Fibroblast of lung (primary cell): ENCODE data around the gene IER5L. TPM values are rescaled to one million over a fixed set of nuclear protein-coding genes. Genes with fewer than 3 reads are reported as not detected.

ENCODE experiments used
- DNase-seq, 2 donors: peaks; one replicate each; pipeline versions ENCODE4 v3.0.0 to v3.0.0-alpha.2; 2010; ENCODE audit warnings: low read depth in 2 of 2
- H2AFZ ChIP-seq: 2 replicates; pipeline ENCODE4 v1.5.1; 2012; ENCODE audit warnings: low read length, control low read depth, inconsistent platforms
- H3K27ac ChIP-seq: 2 replicates; pipeline ENCODE4 v1.5.1; 2011; ENCODE audit warnings: low read length, control low read depth; ENCODE audit not compliant: insufficient read depth
- H3K27me3 ChIP-seq: 2 replicates; pipeline ENCODE4 v1.5.1; 2011; ENCODE audit warnings: mild to moderate bottlenecking, low read length; ENCODE audit not compliant: control insufficient read depth, insufficient read depth
- H3K36me3 ChIP-seq: 2 replicates; pipeline ENCODE4 v1.5.1; 2011; ENCODE audit warnings: low read length; ENCODE audit not compliant: control insufficient read depth, insufficient read depth
- H3K4me1 ChIP-seq: 2 replicates; pipeline ENCODE4 v1.5.1; 2011; ENCODE audit warnings: low read length; ENCODE audit not compliant: control insufficient read depth, insufficient read depth; ENCODE audit errors: extremely low read depth
- H3K4me2 ChIP-seq: 2 replicates; pipeline ENCODE4 v1.5.1; 2011; ENCODE audit warnings: low read length, control low read depth; ENCODE audit not compliant: insufficient read depth; ENCODE audit errors: extremely low read depth
- H3K4me3 ChIP-seq, 4 experiments: fragments of 200-600 bp in 1 of 4; sonication (generic) in 1 of 4; replicated peaks in 1 of 4; 2 replicates each; pipeline ENCODE4 v1.5.1; 2011 to 2016; ENCODE audit warnings: low read length in 4 of 4, low read depth in 3 of 4, mild to moderate bottlenecking in 3 of 4, control low read depth in 2 of 4, inconsistent platforms in 1 of 4, mixed read lengths in 1 of 4; ENCODE audit not compliant: insufficient read depth in 1 of 4; ENCODE audit errors: control extremely low read depth in 1 of 4
- H3K79me2 ChIP-seq: 2 replicates; pipeline ENCODE4 v1.5.1; 2012; ENCODE audit warnings: mild to moderate bottlenecking, low read length, inconsistent platforms; ENCODE audit not compliant: control insufficient read depth, insufficient read depth
- H3K9ac ChIP-seq: 2 replicates; pipeline ENCODE4 v1.5.1; 2011; ENCODE audit warnings: mild to moderate bottlenecking, low read length, control low read depth; ENCODE audit not compliant: insufficient read depth
- H3K9me3 ChIP-seq: 2 replicates; pipeline ENCODE4 v1.5.1; 2012; ENCODE audit warnings: low read depth, low read length; ENCODE audit not compliant: control insufficient read depth, insufficient read depth
- H4K20me1 ChIP-seq: 2 replicates; pipeline ENCODE4 v1.5.1; 2011; ENCODE audit warnings: low read length; ENCODE audit not compliant: control insufficient read depth, insufficient read depth; ENCODE audit errors: extremely low read depth
- CTCF ChIP-seq, 2 donors: IDR thresholded peaks in 1 of 2; conservative IDR thresholded peaks in 1 of 2; 1 replicate in 1 of 2; 2 replicates in 1 of 2; pipeline ENCODE4 v1.5.1; 2011 to 2012; ENCODE audit warnings: low read length in 2 of 2, control low read depth in 1 of 2, inconsistent platforms in 1 of 2, low read depth in 1 of 2, mild to moderate bottlenecking in 1 of 2
- EZH2 ChIP-seq: IDR thresholded peaks from 2 replicates; pipeline ENCODE4 v1.5.1; 2012; ENCODE audit warnings: low read length, control low read depth, mild to moderate bottlenecking; ENCODE audit errors: missing control alignments
- polyA plus RNA-seq, 2 donors: library from polyadenylated mRNA; depleted of rRNA in 1 of 2; stranded (reverse) in 1 of 2; unstranded in 1 of 2; fragments of >200 nt; gene quantifications; 2 replicates each; pipeline ENCODE4 v1.2.1, GENCODE V29; 2011 to 2012; ENCODE audit warnings: missing spikeins in 1 of 2
- total RNA-seq: library from RNA; depleted of rRNA; stranded (reverse); fragments of >200 nt; gene quantifications from 2 replicates; pipeline ENCODE4 v1.2.1, GENCODE V29; 2014

Gene IER5L
- total and polyA plus RNA-seq, 2 donors (not counting 1 experiment from before 2014, with no cell fraction given) = 9.2 to 71.5 TPM

DNA sequence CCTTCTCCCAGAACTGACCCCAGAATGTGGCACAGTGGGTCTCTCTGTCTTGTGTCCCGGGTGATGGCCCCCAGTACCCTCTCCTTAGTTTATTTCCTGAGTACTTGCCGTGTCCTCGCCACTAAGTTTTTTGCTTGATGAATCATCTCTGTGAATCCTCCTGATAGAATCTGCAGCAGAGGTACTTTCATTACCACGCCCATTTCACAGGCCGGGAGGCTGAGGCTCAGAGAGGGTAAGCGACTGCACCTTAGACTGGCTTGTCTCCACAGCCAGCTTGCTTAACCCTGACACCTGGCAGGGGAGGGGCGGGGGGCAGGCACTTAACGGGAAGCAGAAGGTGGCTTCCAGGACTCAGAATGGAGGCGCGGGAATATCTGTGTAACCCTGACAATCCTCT, 7.9 kb upstream of the IER5L start:
- H3K4me2 ChIP-seq = no peak overlapping the region
- H3K27me3 ChIP-seq = no peaks in the 10 kb centered on the region
- H3K27ac ChIP-seq = no peak overlapping the region
- H3K4me3 ChIP-seq = no peak overlapping the region
- H4K20me1 ChIP-seq = no peaks in the 10 kb centered on the region
- no peak overlapping the region for H3K9ac ChIP-seq
- DNase-seq = no peak
- peaks cover 2% of the 10 kb centered on the region for H3K4me1 ChIP-seq
- TF ChIP-seq EZH2 (no peak), CTCF (conservative IDR thresholded peaks at IDR 0.05 in 1 of 2, IDR thresholded peaks at IDR 0.05 in 1 of 2; ENCODE audit: low read depth in 1 of 2, low read length in 2 of 2) (no peak)
- no peaks in the 10 kb centered on the region for H3K9me3 ChIP-seq
- H3K36me3 ChIP-seq = no peaks in the 10 kb centered on the region
- no peaks in the 10 kb centered on the region for H3K79me2 ChIP-seq
- no peak overlapping the region for H2AFZ ChIP-seq

GRCh38 chr9:129185402-129185801, 7.3 kb upstream of the IER5L start:
- no peak for DNase-seq
- Histone ChIP-seq H3K79me2 (no peaks in the 10 kb centered on the region), H3K4me3 (no peak overlapping the region), H3K9me3 (no peaks in the 10 kb centered on the region), H3K4me1 (peaks cover 2% of the 10 kb centered on the region), H3K4me2 (no peak overlapping the region), H4K20me1 (no peaks in the 10 kb centered on the region), H3K27me3 (no peaks in the 10 kb centered on the region), H3K9ac (no peak overlapping the region), H3K27ac (no peak overlapping the region), H2AFZ (no peak overlapping the region), H3K36me3 (no peaks in the 10 kb centered on the region)
- no peak for TF ChIP-seq CTCF (conservative IDR thresholded peaks at IDR 0.05 in 1 of 2, IDR thresholded peaks at IDR 0.05 in 1 of 2; ENCODE audit: low read depth in 1 of 2, low read length in 2 of 2)
- peak; percentile 21 for TF ChIP-seq EZH2

DNA sequence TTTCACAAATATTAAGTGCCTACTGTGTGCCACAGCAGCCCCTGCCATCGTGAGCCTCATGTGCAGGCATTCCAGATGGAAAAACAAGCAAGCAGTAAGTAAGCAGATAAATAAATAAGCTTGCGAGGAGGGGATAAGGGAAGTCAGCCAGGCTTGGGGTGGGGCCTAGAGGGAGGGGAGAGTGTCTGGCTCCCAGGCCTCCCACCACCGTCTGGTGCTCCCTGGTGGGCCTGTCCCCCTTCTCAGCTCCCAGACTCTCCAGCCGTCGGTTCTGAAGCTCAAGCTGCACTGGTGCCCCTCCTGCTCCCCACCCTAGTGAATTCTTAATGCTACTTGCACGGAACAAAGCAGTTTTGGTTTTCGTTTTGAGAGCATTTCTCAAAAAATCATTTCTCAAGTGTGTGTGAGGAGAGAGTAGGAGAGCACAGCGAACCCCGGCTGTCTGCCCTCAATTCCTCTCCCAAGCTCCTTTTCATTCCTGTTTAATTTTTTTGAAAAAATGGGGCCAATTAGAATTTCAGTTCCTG, 6.6 kb upstream of the IER5L start:
- Histone ChIP-seq H3K36me3 (no peaks in the 10 kb centered on the region), H3K9ac (no peak overlapping the region), H3K27me3 (no peaks in the 10 kb centered on the region), H3K4me2 (no peak overlapping the region), H2AFZ (no peak overlapping the region), H3K27ac (no peak overlapping the region), H3K9me3 (no peaks in the 10 kb centered on the region), H4K20me1 (no peaks in the 10 kb centered on the region), H3K4me1 (peaks cover 2% of the 10 kb centered on the region), H3K79me2 (no peaks in the 10 kb centered on the region), H3K4me3 (no peak overlapping the region)
- TF ChIP-seq EZH2 = no peak
- no peak for TF ChIP-seq CTCF (conservative IDR thresholded peaks at IDR 0.05 in 1 of 2, IDR thresholded peaks at IDR 0.05 in 1 of 2; ENCODE audit: low read depth in 1 of 2, low read length in 2 of 2)
- DNase-seq = no peak
